ENCODE measurements around the gene GALM.
"Not testable (repeated sequence)": the region's sequence is repeated elsewhere in the genome, so short reads cannot be mapped to it uniquely, and the experiment has no call there.

GALM gene

DNA sequence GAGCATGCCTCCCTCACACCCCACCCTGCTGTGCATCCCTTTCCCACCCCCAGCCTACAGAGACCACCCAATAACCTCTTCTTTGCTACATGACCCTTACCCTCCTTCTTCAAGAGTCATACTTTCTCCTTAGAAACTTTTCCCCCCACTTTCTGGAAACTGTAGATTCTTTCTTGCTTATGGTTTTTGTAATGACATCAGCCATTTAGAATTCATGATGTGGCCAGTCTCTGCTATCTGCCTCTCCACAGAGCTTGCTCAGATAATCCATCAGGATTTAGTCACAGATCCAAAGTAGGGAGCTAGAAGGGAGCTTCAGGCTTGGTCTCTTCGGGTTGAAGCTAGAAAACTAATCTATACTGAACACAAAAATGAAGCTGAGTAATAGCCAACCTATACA, 36.5 kb downstream of the GALM start:
- peak; percentile 96 for FAIRE-seq
- peak; percentile 47 for DNase-seq (ENCODE audit: insufficient read length, low spot score)
- no peak for TF ChIP-seq POLR2A (IDR thresholded peaks at IDR 0.05; ENCODE audit: low read depth, low read length)

DNA sequence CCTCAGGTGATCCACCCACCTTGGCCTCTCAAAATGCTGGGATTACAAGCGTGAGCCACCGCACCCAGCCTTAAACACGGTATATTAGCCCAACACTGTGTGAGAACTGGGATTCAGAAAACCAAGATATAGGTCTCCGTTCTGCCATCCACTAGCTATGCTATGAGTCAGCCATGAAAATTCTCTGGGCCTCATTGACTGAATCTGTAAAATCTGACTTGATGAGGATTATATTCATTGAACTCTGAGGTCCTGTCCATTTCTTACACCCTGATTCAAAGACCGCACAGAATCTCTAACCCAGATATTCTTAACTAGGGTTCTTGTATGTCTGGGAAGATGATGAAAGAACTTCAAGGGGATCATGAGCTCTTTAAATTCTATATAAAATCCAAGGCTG, 37.4 kb downstream of the GALM start:
- FAIRE-seq: not testable (repeated sequence)

DNA sequence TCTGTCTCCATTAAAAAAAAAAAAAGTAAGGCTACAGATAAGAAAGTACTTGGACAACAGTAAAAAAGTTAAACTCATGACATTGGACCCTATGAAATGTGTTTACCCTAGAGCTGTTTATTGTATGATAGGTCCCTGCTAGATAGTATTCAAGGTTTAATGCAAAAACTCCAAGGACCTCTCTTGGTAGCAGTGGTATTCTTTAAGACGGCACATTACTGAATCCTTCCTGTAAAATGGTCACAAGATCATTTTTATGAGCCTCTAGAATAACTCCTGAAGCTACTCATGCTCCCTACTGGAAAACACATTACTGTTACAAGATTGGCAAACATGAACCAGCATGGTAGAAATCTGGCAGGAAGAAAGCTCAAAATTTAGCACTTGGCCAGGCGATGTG, 38.8 kb downstream of the GALM start:
- no peak for DNase-seq (ENCODE audit: insufficient read length, low spot score)
- no peak for TF ChIP-seq POLR2A (IDR thresholded peaks at IDR 0.05; ENCODE audit: low read depth, low read length)
- no peak for FAIRE-seq

More for the DNA sequence above, 37.4 kb downstream of the GALM start:
- DNase-seq (ENCODE audit: insufficient read length, low spot score): not testable (repeated sequence)

DNA sequence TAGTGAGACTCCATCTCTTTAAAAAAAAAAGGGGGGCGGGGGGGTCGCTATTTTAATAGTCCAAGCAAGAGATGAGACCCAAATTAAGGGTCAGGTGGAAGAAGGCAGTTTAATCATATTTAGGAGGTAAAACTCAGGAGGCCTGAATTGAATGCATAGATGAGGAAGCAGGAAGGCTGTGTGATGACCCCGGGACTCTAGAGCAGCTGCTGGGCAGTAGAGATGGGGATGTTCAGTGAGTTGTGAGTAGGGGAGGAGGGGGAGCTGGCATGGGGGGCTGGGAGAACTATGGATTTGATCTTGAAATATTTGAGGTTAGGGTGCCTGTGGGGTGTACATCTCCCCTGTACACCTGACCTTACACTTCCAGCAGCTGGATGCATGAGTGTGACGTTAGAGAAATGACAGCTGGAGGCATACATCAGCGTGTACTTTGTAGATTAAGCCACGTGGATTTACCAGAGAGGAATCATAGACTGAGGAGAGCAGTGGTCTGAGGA, 41.0 kb downstream of the GALM start:
- no peak for TF ChIP-seq POLR2A (IDR thresholded peaks at IDR 0.05; ENCODE audit: low read depth, low read length)
- DNase-seq (ENCODE audit: insufficient read length, low spot score): no peak
- FAIRE-seq: no peak

DNA sequence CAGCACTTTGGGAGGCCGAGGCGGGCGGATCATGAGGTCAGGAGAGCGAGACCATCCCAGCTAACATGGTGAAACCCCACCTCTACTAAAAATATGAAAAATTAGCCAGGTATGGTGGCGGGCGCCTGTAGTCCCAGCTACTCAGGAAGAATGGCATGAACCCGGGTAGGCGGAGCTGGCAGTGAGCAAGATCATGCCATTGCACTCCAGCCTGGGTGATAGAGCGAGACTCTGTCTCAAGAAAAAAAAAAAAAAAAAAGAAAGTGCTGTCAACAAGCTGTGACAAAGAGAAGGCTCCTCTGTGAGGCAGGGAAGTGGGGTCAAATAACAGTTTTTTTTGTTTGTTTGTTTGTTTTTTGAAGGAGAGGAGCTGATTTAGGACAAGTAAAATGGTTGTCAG, 42.6 kb downstream of the GALM start:
- DNase-seq (ENCODE audit: insufficient read length, low spot score); FAIRE-seq: not testable (repeated sequence)

DNA sequence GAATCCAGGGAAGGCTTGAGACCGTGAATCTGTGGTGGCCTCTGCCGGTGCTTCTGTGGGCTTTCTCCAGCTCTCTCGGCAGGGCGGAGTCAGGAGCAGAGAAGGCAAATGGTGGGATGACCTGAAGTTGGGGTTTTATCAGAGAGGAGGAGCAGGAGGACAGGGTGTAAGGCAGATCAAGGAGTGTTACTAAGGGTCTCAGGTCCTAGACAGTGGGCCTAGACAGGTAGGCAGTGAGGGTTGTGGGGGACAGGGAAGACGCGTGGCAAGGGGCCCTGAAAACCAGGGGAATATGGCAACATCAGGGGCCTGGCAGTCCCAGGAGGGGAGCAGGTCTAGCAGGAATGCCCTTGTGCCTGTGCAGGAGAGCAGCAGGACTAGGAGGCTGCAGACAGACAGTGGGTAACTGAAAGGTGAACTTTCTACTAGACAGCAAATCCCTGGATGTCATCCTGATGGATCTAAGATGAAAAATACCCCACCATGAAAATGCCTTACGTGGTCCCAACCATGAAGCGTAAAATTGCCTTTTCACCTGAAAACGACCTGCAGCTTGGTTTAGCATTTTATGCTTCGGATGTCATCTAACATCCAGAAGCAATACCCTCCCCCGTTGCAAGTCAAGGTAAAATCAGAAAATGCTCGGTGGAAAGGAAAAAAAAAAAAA, 43.1 kb downstream of the GALM start:
- DNase-seq (ENCODE audit: insufficient read length, low spot score): no peak
- no peak for FAIRE-seq
- no peak for TF ChIP-seq POLR2A (IDR thresholded peaks at IDR 0.05; ENCODE audit: low read depth, low read length)

DNA sequence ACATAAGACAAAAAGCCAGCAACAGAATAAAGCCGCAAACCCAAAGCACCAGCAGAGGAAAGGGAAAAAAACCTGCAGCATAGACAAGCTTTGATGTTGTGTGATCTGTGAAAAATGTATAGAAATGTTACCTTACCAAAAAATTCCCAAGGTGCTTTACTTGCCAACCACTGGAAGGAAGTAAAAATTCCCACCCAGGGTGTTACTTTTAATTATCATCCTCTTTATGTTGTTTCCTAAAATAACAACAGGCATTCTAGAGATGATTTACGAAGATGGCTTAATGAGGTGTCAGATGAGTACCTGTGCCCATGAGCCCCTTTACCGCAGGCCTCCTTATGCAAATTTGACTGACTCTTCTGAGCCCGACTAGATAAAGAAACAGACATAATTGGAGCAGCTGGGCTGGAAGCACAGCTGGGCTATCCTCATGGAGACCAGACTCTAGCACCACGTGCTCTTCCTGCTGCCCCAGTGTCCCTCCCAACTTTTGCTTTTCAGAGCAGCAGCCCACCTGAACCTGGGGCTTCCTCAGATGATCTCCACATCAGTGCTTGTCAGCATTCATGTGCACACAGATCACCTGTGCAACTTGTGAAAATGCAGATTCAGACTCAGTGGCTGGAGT, 43.8 kb downstream of the GALM start:
- DNase-seq (ENCODE audit: insufficient read length, low spot score): no peak
- FAIRE-seq: no peak
- TF ChIP-seq POLR2A (IDR thresholded peaks at IDR 0.05; ENCODE audit: low read depth, low read length): no peak

DNA sequence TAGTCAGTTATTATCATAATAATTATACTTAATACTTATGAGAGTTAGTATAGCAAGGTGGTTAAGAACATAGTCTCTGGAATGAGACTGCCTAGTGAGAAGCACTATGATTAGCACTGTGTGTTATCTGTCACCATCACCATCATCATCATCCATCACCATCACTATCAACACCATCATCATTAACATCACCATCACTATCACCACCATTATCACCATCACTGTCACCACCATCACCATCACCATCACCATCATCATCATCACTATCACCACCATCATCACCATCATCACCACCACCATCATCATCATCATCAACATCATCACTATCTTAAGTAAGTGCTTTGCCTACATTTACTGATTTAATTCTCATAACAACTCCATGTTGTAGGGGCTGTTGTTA, 45.6 kb downstream of the GALM start:
- no peak for TF ChIP-seq POLR2A (IDR thresholded peaks at IDR 0.05; ENCODE audit: low read depth, low read length)
- no peak for FAIRE-seq

DNA sequence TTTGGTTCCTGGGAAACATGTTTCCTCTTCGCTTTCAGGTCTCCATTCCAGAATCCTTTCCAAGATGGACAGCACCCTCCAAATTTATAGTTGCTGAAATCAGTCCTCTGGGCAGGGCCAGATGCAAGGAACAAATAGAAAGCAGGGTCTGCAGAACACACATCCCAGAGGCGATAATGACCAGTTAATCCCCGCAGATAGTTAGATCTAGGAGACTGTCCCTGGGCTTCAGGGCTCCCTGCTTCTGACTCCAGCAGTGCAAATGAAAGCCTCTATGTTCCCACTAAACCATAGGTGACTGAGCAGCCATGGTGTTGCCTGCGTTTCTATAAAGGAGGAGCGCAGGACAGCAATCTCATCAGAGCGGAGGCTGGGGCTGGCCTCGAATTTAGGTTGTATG, 46.5 kb downstream of the GALM start:
- no peak for TF ChIP-seq POLR2A (IDR thresholded peaks at IDR 0.05; ENCODE audit: low read depth, low read length)

More for the DNA sequence above, 45.6 kb downstream of the GALM start:
- no peak for DNase-seq (ENCODE audit: insufficient read length, low spot score)

DNA sequence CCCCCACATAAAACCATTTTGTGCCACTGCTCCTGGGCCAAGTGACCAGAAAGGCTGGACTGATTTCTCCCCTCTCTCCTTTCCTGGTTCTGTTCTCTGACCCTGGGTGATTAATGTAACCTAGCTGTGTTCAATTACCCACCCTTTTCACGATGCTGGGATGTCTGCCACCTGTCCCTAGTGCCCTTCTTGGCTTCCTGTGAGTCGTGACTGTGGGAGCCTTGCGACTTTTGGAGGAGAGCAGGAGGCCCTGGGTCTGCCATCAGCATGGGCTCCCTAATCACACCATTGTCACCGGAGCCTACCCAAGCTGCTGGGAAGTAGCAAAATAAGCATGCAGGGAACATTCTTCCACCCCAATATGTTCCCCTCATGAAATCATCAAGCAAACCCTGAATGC, 47.0 kb downstream of the GALM start:
- no peak for FAIRE-seq

More for the DNA sequence above, 46.5 kb downstream of the GALM start:
- FAIRE-seq (no peak), DNase-seq (ENCODE audit: insufficient read length, low spot score) (no peak)

DNA sequence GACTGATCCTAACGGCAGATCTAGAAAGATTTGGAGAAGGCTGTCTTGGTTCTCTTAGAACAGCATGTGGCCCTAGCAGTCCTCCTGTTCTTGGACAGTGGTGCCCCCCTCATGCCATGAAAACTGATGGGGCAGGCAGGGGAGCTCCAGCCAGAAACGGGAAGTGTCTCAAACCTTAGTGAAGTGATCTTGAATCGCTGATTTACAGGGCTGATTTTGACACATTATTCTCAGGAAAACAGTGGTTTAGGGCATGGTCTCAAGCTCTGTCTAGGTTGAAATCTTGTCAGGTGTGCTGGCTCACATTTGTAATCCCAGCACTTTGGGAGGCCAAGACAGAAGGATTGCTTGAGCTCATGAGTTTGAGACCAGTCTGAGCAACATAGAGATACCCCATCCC, 47.4 kb downstream of the GALM start:
- FAIRE-seq (no peak), DNase-seq (ENCODE audit: insufficient read length, low spot score) (no peak)
- TF ChIP-seq POLR2A (IDR thresholded peaks at IDR 0.05; ENCODE audit: low read depth, low read length): no peak

More for the DNA sequence above, 47.0 kb downstream of the GALM start:
- TF ChIP-seq POLR2A (IDR thresholded peaks at IDR 0.05; ENCODE audit: low read depth, low read length): no peak
- DNase-seq (ENCODE audit: insufficient read length, low spot score): no peak

DNA sequence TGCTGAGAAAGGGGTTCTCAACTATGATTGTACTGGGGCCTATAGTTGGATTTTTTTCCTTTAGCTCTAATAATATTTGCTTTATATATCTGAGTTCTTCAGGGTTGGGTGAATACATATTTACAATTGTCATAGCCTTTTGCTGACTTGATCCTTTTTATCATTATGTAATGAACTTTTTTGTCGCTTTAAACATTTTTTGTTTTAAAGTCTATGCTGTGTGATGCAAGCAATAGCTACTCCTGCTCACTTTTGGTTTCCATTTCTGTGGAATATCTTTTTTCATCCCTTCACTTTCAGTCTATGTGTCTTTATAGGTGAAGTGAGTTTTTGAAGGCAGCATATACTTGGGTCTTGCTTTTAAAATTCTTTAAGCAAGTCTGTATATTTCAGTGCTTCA, 49.0 kb downstream of the GALM start:
- FAIRE-seq; DNase-seq (ENCODE audit: insufficient read length, low spot score): not testable (repeated sequence)

DNA sequence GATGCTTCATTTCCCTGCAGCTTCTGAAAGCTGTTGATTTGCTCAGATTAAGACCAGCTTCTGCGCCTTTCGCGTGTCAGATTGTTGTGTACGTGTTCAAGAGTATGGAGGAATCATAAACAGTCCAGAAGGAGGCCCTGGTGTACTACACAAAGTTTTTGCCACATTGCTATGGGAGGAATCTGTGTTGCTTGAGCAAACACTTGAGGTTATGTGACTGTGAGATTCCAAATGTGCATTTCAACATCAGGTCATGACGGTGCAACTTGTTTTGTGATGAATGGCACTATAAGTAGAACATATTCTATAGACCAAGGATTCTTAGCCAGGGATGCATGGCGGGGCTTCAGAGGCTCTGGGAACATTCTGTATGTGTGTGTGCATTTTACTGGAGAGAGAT, 50.3 kb downstream of the GALM start:
- TF ChIP-seq POLR2A (IDR thresholded peaks at IDR 0.05; ENCODE audit: low read depth, low read length): no peak
- no peak for FAIRE-seq
- no peak for DNase-seq (ENCODE audit: insufficient read length, low spot score)

DNA sequence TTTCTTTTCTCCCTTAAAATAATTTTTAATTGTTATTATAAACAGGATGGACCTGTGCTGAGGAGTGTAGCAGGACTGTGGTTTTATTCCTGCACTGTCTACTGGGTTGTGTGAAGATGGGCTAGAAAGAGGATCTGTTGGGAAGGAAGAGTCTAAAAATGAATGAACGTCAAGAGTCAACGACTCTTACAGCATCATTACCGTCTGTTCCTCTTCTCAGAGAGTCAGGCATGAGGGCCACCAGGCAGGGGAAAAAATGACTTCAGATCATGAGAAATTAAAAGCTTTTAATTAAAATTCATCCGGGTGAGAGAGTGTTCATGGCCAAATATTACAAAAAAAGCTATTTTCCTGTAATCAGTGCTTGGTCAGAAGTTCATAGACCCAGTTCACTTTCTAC, 52.7 kb downstream of the GALM start:
- no peak for TF ChIP-seq POLR2A (IDR thresholded peaks at IDR 0.05; ENCODE audit: low read depth, low read length)
- FAIRE-seq (no peak), DNase-seq (ENCODE audit: insufficient read length, low spot score) (no peak)

DNA sequence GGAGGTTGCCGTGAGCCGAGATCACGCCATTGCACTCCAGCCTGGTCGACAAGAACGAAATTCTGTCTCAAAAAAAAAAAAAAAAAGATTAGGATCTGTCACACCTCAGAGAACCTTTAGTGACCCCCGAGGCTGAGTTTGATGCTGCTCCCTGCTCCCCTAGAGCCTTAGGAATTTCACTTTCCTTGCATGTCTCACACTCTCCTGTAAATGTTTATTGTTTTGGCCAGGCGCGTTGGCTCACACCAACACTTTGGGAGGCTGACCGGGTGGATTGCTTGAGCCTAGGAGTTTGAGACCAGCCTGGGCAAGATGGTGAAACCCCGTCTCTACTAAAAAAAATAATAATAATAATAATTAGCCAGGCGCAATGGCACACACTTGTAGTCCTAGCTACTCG, 53.8 kb downstream of the GALM start:
- TF ChIP-seq POLR2A (IDR thresholded peaks at IDR 0.05; ENCODE audit: low read depth, low read length): no peak
- no peak for DNase-seq (ENCODE audit: insufficient read length, low spot score)
- no peak for FAIRE-seq
